Nucleus accumbens (tissue), 56 donors: Measurements from ENCODE around the gene ARHGAP10.

Experiments used
- DNase-seq, 56 donors: peaks; one replicate each; lab custom pipeline; 2025; lab: John Stamatoyannopoulos, UW

ARHGAP10 gene

GRCh38 chr4:147822128-147822527 is 90.2 kb downstream of the ARHGAP10 start:
- peak in 5 of 56 donors; percentile 2 to 33 (median 3) for DNase-seq

DNA sequence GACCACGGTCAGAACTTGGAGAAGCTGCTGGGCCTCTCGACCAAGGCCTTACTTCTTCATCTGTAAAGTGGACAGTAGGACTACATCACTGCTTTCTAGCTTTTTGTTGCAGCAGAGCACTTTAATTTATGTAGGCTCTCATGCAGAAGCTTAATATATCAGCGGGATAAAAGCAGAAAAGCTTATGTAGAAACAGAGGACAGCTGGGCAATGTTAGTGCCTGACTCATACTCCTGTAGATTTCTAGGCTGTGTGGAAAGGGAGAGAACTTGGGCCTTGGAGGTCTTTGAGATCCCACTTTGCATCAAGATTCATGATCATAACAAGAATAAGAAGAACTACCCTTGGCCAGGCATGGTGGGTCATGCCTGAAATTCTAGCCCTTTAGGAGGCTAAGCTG is 91.2 kb downstream of the ARHGAP10 start:
- no peak for DNase-seq

DNA sequence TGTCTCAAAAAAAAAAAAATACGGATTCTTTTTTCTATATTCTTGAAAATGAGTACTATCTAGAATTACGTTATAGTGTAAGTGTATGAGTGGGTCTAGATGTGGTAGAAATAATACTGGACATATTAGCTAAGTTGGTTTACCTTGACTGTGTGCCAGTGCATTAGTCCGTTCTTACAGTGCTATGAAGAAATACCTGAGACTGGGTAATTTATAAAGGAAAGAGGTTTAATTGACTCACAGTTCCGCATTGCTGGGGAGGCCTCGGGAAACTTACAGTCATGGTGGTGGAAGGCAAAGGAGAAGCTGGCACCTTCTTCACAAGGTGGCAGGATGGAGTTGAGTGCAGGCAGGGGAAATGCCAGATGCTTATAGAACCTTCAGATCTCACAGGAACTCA is 92.4 kb downstream of the ARHGAP10 start:
- DNase-seq: no peak

DNA sequence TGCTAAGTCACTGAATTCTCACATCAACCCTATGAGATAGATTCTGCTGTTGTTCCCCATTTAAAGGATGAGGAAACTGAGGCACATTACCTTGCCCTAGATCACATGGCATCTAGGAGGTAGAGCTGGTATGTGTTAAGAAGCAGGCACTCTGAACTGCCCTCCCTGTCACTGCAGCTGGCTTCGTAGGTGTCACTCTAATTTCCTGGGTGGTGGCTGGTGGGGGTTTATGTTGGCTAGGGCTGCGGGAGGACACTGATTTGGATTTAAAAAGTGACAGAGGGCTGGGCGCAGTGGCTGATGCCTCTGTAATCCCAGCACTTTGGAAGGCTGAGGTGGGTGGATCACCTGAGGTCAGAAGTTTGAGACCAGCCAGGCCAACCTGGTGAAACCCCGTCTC is 93.0 kb downstream of the ARHGAP10 start:
- DNase-seq: no peak

- peak in 12 of 56 donors; percentile 4 to 45 (median 22) for DNase-seq
Measured at GRCh38 chr4:147825451-147826287, 93.8 kb downstream of the ARHGAP10 start.

- DNase-seq: no peak
Measured at GRCh38 chr4:147826288-147826646, 94.4 kb downstream of the ARHGAP10 start.

DNA sequence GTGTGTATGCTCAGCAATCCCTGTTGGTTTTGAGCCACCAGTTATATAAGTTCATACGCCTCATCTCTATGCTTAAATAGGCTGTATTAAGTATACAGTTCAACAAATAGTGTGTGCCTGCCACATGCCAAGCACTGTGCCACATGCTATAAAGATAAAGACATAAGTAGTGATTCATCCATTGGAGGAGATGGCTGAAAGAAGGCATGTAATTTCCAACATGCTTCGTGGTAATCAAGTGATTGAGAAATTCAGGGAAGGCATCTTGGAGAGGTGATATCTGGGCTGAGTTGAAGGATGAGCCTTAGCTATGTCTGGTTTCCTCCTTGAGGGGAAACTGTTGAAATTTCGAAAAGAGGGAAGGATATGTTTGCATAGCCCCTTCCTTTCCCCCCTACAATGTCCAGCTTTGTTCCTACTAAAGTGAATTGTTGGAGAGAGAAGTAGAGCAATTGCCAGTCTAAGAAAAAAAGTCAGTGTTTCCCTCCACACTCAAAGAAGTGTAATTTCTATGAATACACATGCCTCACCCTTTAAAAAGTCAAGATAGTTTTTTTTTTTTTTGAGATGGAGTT is 96.5 kb downstream of the ARHGAP10 start:
- DNase-seq: no peak

DNA sequence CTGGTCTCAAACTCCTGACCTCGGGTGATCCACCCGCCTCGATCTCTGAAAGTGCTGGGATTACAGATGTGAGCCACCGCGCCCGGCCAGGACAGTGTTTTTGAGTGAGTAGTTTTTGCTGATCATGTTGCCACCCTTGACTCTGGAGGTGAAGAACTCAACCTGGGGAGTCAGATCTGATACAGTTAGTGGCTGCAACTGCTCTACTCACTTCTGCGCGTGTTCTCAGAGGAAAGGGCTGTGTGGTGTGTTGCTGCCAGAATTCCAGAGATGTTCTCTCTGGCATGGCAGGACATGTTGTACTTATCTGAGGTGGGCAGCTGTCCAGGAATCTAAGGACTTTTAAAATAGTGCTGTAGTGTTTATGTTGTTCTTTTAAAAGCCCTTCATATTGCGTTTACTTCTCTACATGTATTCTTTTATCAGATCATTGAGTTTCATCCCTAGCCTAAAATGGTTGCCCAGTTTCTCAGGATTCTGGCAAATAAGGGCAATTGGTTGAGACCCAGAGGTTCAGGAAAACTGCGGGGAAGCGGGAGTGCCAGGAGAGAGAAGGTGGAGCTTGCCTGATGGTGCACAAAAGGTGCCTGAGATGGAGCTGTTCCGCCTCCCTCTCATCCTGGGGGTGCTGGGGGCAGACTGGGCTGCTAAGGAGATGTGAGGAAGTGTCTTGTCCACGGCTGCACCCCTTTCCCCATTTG is 97.7 kb downstream of the ARHGAP10 start:
- DNase-seq: no peak

- DNase-seq: no peak
Measured at GRCh38 chr4:147830102-147830463, 98.2 kb downstream of the ARHGAP10 start.

DNA sequence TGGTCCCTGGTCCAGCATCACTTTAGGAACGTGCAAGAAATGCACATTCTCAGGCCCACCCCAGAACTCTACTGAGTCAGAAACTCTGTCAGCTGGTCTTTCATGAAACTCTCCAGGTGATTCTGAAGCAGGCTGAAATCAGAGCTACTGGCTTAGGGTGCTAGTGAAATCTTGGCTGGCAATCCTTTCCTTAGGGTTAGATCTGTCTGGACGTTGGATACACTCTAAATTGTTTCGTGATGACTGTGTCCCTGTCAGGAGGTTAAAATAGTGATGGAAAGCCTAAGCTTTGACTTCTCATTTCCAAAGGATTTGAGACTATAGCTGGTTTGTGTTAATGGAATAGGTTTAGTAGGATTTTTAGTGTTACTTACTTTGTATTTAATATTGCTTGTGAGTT is 99.1 kb downstream of the ARHGAP10 start:
- DNase-seq: no peak

GRCh38 chr4:147831551-147832171 is 99.8 kb downstream of the ARHGAP10 start:
- peak in 1 of 56 donors; percentile 4 for DNase-seq

DNA sequence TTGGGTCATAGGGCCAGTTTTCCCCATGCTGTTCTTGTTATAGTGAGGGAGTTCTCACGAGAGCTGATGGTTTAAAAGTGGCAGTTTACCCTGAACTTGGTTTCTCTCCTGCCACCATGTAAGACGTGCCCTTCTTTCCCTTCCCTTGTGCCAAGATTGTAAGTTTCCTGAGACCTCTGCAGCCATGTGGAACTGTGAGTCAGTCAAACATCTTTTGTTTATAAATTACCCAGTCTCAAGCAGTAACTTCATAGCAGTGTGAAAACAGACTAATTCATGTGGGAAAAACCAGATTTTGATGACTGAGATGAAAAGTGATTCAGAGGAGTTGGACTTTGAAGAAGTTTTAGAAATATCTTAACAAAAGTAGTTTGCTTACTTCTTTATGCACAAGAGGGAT is 101.4 kb downstream of the ARHGAP10 start:
- no peak for DNase-seq

DNA sequence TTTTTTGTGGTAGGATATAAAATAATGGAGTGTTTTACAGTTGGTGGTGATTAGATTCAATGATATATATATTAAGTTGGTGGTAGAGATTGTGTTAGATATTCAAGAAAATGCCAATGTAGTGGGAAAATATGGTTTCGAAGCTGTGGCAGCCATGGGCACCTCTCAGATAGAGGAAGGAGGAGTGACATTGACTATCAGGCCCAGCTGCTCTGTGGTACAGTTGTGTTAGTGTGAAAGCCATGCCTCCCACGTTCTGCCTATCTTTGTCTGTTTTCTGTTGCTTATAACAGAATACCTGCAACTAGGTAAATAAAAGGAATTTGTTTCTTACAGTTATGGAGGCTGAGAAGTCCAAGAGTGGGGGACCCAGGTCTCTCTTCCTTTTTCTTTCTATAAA is 101.9 kb downstream of the ARHGAP10 start:
- no peak for DNase-seq

- no peak for DNase-seq
Measured at GRCh38 chr4:147834480-147834879, 102.6 kb downstream of the ARHGAP10 start.

GRCh38 chr4:147836807-147837206 is 104.9 kb downstream of the ARHGAP10 start:
- no peak for DNase-seq

- no peak for DNase-seq
Measured at GRCh38 chr4:147837435-147837834, 105.5 kb downstream of the ARHGAP10 start.

GRCh38 chr4:147837854-147838253 is 106.0 kb downstream of the ARHGAP10 start:
- DNase-seq: no peak

GRCh38 chr4:147839200-147839599 is 107.3 kb downstream of the ARHGAP10 start:
- no peak for DNase-seq

DNA sequence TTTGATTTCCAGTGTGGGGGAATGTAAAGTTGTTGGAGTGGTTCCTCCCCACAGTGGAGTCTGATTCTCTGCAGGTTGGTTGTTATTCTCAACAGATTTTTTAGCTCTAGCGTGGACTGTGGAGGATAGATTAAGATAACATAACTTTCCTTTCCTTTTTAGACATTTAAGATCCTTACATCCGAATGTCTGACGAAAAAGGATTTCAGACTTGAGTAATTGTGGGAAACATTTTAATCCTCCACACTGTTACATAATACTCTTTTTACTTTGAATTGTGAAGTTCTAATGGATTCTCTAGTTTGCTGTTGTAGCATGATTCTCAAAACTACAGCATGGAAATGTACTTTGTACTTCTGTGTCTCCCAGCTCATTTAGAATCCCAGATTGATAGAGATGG is 107.8 kb downstream of the ARHGAP10 start:
- no peak for DNase-seq

DNA sequence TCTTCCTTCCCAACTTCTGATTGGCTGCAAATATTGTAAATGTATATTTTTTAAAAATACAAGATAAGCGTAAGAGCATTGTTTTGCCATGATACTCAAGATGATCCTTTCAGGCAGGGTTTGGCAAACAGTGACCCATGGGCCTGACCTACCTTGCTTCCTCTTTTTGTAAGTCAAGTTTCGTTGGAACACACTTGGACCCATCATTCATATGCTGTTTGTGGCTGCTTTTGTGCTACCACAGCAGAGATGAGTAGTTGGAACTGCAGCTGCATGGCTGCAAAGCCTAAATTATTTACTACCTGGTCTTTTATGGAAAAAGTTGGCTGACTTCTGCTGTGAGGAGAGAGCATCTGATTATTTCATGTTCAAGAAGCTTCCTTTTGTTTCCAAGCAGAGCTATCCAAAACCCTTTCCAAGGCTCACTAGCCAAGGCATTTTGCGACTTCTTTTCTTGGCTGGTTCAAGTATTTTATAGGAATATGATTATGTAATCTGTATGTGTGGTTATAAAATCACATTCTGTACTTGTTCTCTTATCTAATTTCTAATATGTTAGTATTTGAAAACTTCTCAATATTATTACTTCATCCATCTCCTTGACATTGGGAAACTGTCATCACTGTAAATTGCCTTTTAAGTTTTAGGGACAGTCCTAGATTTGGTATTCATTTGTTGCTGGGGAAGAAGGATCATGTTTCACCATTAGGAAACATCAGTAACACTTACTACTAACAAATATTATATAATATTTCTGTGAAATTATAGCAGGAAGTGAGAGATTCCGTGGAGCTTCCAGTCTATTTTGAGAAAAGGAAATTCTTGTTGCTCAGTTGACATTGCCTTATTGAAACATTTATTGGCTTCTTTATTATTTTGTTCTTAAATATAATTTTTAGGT is 109.2 kb downstream of the ARHGAP10 start:
- no peak for DNase-seq
